ENCODE data around the gene SEL1L3. TPM values are rescaled to one million over a fixed set of nuclear protein-coding genes. Genes with fewer than 3 reads are reported as not detected.

The SEL1L3 gene
- polyA plus RNA-seq, 1 of the 3 experiments (the other 2 are of a cell fraction): 2.2 TPM

DNA sequence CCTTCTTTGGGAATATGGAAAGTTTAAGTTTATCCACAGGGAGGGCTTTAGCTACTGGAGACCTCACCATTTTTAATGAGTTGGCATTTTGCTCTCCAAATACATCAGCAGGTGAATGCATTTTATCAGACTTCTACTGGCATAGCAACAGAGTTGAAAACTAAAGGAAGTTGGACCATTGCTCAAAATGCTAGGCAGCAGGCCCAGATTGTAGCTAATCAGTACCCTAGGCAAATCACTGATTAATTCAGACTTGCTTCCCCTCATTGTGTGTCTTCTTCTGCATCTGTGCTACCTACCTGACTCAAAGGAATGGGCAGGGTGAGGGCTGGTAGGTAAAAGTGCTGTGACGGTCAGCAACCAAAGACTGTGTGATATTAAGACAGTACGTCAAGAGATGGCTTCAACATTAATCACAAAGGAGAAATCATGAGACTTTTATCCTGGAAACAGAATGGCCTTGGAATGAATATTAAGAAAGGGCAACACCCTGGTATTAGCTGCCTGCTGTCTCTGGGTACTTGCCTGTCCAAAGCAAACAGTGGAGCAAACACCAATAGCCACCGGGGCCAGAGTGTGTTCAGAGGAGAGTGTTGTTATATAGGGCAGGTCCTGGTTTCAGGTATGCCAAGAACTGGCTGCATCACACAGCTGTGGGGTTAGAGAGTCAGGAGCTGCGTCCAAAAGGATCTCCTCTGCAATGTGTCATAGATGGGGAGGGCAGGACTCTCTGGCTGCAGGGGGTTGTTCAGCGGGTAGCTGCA, 34.2 kb upstream of the SEL1L3 start:
- Histone ChIP-seq H3K9me2 (no peaks in the 10 kb centered on the region), H3K79me2 (ENCODE audit: insufficient read depth) (no peaks in the 10 kb centered on the region), H3K27me3 (ENCODE audit: insufficient read depth) (no peaks in the 10 kb centered on the region), H2AFZ (ENCODE audit: low read depth) (no peak overlapping the region), H4K20me1 (ENCODE audit: insufficient read depth) (no peaks in the 10 kb centered on the region), H3K4me3 (ENCODE audit: low read depth in 2 of 2, low read length in 1 of 2) (no peak overlapping the region), H3K9ac (no peak overlapping the region), H3F3A (replicated peaks; ENCODE audit: insufficient read depth) (peaks cover 4% of the 10 kb centered on the region), H3K4me2 (no peak overlapping the region), H3K4me1 (ENCODE audit: control insufficient read depth in 1 of 2, insufficient read depth in 2 of 2, low read depth in 1 of 2, low read length in 1 of 2) (0 out of 4 replicates have a peak, but pooled peaks cover 0 to 6% of the 10 kb centered on the region in 2 experiments), H3K9me3 (no peaks in the 10 kb centered on the region), H3K36me3 (replicated peaks in 1 of 2; ENCODE audit: control insufficient read depth in 1 of 2, insufficient read depth in 2 of 2, low read length in 1 of 2) (no peaks in the 10 kb centered on the region), H3K27ac (ENCODE audit: low read depth in 2 of 2, low read length in 1 of 2) (no peak overlapping the region)
- 74% methylated on average over 3 of the region's 5 CpGs for WGBS (ENCODE audit: low lambda C conversion rate)
- DNase-seq: no peak
- ChIA-PET POLR2A (interaction anchor here (1.3 kb wide), 1 partner anchor 16 kb away, joined by 3 read pairs; no protein-coding TSS in a partner anchor), CTCF (no interaction called here)
- TF ChIP-seq, protein P1, sequence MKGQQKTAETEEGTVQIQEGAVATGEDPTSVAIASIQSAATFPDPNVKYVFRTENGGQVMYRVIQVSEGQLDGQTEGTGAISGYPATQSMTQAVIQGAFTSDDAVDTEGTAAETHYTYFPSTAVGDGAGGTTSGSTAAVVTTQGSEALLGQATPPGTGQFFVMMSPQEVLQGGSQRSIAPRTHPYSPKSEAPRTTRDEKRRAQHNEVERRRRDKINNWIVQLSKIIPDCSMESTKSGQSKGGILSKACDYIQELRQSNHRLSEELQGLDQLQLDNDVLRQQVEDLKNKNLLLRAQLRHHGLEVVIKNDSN (IDR thresholded peaks at IDR 0.05; ENCODE audit: borderline replicate concordance, low read depth): no peak

DNA sequence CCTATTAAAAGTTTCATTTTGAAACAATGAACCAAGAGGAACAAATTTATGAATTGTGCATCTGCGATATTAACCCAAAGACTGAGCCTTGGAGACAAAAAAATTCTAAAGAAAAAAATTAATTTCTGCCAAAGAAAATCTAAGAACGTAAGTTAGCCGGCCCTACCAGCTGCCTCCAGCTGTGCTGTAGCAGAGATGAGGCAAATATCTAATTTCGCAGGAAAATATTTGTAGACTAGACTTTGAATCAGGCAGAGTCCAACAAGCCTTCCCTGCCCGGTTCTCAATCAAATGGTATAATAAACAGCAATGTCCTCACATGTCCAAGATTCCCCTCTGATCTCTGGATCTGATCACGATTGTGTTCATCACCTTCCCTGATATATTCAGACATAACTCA, 30.0 kb upstream of the SEL1L3 start:
- Histone ChIP-seq H2AFZ (ENCODE audit: low read depth) (no peak overlapping the region), H3K36me3 (replicated peaks in 1 of 2; ENCODE audit: control insufficient read depth in 1 of 2, insufficient read depth in 2 of 2, low read length in 1 of 2) (no peaks in the 10 kb centered on the region), H3K9me3 (no peaks in the 10 kb centered on the region), H3K27me3 (ENCODE audit: insufficient read depth) (no peaks in the 10 kb centered on the region), H3K9ac (no peak overlapping the region), H3K4me3 (ENCODE audit: low read depth in 2 of 2, low read length in 1 of 2) (no peak overlapping the region), H3K79me2 (ENCODE audit: insufficient read depth) (no peaks in the 10 kb centered on the region), H3K27ac (ENCODE audit: low read depth in 2 of 2, low read length in 1 of 2) (no peak overlapping the region), H3K4me2 (no peak overlapping the region), H4K20me1 (ENCODE audit: insufficient read depth) (no peaks in the 10 kb centered on the region), H3F3A (replicated peaks; ENCODE audit: insufficient read depth) (no peaks in the 10 kb centered on the region), H3K9me2 (no peaks in the 10 kb centered on the region), H3K4me1 (ENCODE audit: control insufficient read depth in 1 of 2, insufficient read depth in 2 of 2, low read depth in 1 of 2, low read length in 1 of 2) (no peaks in the 10 kb centered on the region)
- WGBS (ENCODE audit: low lambda C conversion rate): 70% methylated on average over 6 of the region's 6 CpGs
- DNase-seq: no peak
- ChIA-PET POLR2A (no interaction called here), CTCF (interaction anchor here (1.4 kb wide), 1 partner anchor 10 kb away, joined by 3 read pairs; no protein-coding TSS in a partner anchor)
- TF ChIP-seq, protein P2, sequence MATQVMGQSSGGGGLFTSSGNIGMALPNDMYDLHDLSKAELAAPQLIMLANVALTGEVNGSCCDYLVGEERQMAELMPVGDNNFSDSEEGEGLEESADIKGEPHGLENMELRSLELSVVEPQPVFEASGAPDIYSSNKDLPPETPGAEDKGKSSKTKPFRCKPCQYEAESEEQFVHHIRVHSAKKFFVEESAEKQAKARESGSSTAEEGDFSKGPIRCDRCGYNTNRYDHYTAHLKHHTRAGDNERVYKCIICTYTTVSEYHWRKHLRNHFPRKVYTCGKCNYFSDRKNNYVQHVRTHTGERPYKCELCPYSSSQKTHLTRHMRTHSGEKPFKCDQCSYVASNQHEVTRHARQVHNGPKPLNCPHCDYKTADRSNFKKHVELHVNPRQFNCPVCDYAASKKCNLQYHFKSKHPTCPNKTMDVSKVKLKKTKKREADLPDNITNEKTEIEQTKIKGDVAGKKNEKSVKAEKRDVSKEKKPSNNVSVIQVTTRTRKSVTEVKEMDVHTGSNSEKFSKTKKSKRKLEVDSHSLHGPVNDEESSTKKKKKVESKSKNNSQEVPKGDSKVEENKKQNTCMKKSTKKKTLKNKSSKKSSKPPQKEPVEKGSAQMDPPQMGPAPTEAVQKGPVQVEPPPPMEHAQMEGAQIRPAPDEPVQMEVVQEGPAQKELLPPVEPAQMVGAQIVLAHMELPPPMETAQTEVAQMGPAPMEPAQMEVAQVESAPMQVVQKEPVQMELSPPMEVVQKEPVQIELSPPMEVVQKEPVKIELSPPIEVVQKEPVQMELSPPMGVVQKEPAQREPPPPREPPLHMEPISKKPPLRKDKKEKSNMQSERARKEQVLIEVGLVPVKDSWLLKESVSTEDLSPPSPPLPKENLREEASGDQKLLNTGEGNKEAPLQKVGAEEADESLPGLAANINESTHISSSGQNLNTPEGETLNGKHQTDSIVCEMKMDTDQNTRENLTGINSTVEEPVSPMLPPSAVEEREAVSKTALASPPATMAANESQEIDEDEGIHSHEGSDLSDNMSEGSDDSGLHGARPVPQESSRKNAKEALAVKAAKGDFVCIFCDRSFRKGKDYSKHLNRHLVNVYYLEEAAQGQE (IDR thresholded peaks at IDR 0.05; ENCODE audit: low read depth, low read length): no peak
- TF ChIP-seq EP300 (IDR thresholded peaks at IDR 0.05; ENCODE audit: borderline replicate concordance in 1 of 2, low read depth in 1 of 2, low read length in 1 of 2) (no peak), MXI1 (IDR thresholded peaks at IDR 0.05; ENCODE audit: low read depth, low read length) (no peak), YY1 (IDR thresholded peaks at IDR 0.05; ENCODE audit: low read depth) (no peak), POLR2AphosphoS5 (IDR thresholded peaks at IDR 0.05; ENCODE audit: low read depth, low read length) (no peak)
- TF ChIP-seq, protein P3, sequence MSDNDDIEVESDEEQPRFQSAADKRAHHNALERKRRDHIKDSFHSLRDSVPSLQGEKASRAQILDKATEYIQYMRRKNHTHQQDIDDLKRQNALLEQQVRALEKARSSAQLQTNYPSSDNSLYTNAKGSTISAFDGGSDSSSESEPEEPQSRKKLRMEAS (IDR thresholded peaks at IDR 0.05; ENCODE audit: low read depth): no peak
- TF ChIP-seq, protein P4, sequence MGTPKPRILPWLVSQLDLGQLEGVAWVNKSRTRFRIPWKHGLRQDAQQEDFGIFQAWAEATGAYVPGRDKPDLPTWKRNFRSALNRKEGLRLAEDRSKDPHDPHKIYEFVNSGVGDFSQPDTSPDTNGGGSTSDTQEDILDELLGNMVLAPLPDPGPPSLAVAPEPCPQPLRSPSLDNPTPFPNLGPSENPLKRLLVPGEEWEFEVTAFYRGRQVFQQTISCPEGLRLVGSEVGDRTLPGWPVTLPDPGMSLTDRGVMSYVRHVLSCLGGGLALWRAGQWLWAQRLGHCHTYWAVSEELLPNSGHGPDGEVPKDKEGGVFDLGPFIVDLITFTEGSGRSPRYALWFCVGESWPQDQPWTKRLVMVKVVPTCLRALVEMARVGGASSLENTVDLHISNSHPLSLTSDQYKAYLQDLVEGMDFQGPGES (IDR thresholded peaks at IDR 0.05; ENCODE audit: low read depth, low read length): no peak
- TF ChIP-seq, protein P5, sequence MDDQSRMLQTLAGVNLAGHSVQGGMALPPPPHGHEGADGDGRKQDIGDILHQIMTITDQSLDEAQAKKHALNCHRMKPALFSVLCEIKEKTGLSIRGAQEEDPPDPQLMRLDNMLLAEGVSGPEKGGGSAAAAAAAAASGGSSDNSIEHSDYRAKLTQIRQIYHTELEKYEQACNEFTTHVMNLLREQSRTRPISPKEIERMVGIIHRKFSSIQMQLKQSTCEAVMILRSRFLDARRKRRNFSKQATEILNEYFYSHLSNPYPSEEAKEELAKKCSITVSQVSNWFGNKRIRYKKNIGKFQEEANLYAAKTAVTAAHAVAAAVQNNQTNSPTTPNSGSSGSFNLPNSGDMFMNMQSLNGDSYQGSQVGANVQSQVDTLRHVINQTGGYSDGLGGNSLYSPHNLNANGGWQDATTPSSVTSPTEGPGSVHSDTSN (IDR thresholded peaks at IDR 0.05): no peak
- TF ChIP-seq, protein P6, sequence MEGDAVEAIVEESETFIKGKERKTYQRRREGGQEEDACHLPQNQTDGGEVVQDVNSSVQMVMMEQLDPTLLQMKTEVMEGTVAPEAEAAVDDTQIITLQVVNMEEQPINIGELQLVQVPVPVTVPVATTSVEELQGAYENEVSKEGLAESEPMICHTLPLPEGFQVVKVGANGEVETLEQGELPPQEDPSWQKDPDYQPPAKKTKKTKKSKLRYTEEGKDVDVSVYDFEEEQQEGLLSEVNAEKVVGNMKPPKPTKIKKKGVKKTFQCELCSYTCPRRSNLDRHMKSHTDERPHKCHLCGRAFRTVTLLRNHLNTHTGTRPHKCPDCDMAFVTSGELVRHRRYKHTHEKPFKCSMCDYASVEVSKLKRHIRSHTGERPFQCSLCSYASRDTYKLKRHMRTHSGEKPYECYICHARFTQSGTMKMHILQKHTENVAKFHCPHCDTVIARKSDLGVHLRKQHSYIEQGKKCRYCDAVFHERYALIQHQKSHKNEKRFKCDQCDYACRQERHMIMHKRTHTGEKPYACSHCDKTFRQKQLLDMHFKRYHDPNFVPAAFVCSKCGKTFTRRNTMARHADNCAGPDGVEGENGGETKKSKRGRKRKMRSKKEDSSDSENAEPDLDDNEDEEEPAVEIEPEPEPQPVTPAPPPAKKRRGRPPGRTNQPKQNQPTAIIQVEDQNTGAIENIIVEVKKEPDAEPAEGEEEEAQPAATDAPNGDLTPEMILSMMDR (IDR thresholded peaks at IDR 0.05): no peak
